ENCODE measurements around the gene ZNF691.

DNA sequence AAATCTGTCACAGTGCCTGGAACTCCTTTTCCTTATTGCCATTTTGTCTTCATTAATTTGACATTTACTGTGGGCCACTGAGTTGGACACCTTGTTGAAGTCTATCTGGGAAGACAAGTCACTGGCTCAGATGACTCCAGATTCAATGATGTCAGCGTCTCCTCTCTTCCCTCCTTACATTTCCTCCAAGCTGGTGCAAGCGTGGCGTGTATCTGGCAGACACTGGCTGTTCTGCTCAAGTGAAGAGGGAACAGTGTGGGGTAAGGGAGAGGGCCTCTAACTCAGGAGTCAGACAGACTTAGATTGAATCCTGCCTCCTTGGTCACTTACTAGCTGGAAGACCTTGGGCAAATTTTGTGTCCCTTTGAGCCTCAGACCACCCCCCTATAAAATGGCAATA lies 8.7 kb upstream of the ZNF691 start:
- TF ChIP-seq EZH2phosphoT487 (IDR thresholded peaks at IDR 0.05; ENCODE audit: low read depth, severe bottlenecking, unreplicated experiment) (no peak), CTCF (IDR thresholded peaks at IDR 0.05; ENCODE audit: poor library complexity) (no peak), EZH2 (IDR thresholded peaks at IDR 0.05; ENCODE audit: borderline replicate concordance) (no peak)
